SU-DHL-6 (cell line): ENCODE measurements around the gene CACNA2D1.

Source experiments
- H2AFZ ChIP-seq: fragments of 200-600 bp; sonication (generic); 2 replicates; pipeline ENCODE4 v1.6.1; 2014; ENCODE audit warnings: low read depth, mild to moderate bottlenecking, moderate library complexity, mixed read lengths, antibody characterized with exemption, low read length; ENCODE audit not compliant: severe bottlenecking
- H3F3A ChIP-seq: fragments of 200-600 bp; shearing (Covaris generic); 2 replicates; pipeline ENCODE4 v1.6.0; 2016; ENCODE audit warnings: antibody characterized with exemption, mild to moderate bottlenecking; ENCODE audit not compliant: insufficient read depth
- H3K27ac ChIP-seq: fragments of 200-600 bp; sonication (generic); 2 replicates; pipeline ENCODE4 v1.5.1; 2016; ENCODE audit warnings: low read depth, mild to moderate bottlenecking, low read length, moderate library complexity, mixed read lengths
- H3K27me3 ChIP-seq: fragments of 200-600 bp; sonication (generic), shearing (Covaris generic); 2 replicates; pipeline ENCODE4 v1.6.0; 2014; ENCODE audit warnings: mild to moderate bottlenecking, low read length
- H3K36me3 ChIP-seq: fragments of 200-600 bp; sonication (generic); 2 replicates; pipeline ENCODE4 v1.6.1; 2014; ENCODE audit warnings: mild to moderate bottlenecking, low read length, mixed read lengths
- H3K4me2 ChIP-seq: fragments of 300-600, 200-600 bp; shearing (Covaris generic), sonication (generic); 2 replicates; pipeline ENCODE4 v1.6.0; 2014; ENCODE audit warnings: low read length, low read depth, mild to moderate bottlenecking; ENCODE audit not compliant: poor library complexity, severe bottlenecking
- H3K4me3 ChIP-seq: fragments of 200-600 bp; sonication (generic); 2 replicates; pipeline ENCODE4 v1.5.1; 2014; ENCODE audit warnings: antibody characterized with exemption, low read length, mild to moderate bottlenecking, mixed read lengths; ENCODE audit not compliant: insufficient read depth, poor library complexity, severe bottlenecking
- H3K79me2 ChIP-seq: fragments of 200-600 bp; sonication (generic); 2 replicates; pipeline ENCODE4 v1.6.1; 2014; ENCODE audit warnings: mild to moderate bottlenecking, low read length, moderate library complexity; ENCODE audit not compliant: insufficient read depth
- H3K9ac ChIP-seq: fragments of 200-600 bp; sonication (generic); 2 replicates; pipeline ENCODE4 v1.7.0; 2014; ENCODE audit warnings: mild to moderate bottlenecking, low read length
- H3K9me2 ChIP-seq: fragments of 200-600 bp; sonication (generic); replicated peaks from 2 replicates; pipeline ENCODE4 v1.6.1; 2014; ENCODE audit warnings: low read length; ENCODE audit not compliant: insufficient read depth
- H3K9me3 ChIP-seq: fragments of 200-600 bp; sonication (generic); 2 replicates; pipeline ENCODE4 v1.6.1; 2014; ENCODE audit warnings: low read length, mixed read lengths; ENCODE audit not compliant: insufficient read depth
- H4K20me1 ChIP-seq: fragments of 200-600 bp; sonication (generic); 2 replicates; pipeline ENCODE4 v1.6.1; 2014; ENCODE audit warnings: low read depth, mild to moderate bottlenecking, antibody characterized with exemption, low read length, moderate library complexity, mixed read lengths
- EZH2phosphoT487 ChIP-seq: fragments of 200-600 bp; sonication (generic), shearing (Covaris generic); conservative IDR thresholded peaks from 2 replicates; pipeline ENCODE4 v1.6.1; 2018; ENCODE audit warnings: mild to moderate bottlenecking, antibody characterized with exemption, low read length, moderate library complexity, mixed read lengths
- TF ChIP-seq, protein P1 (sequence below): fragments of 200-600 bp; sonication (generic); IDR thresholded peaks from one replicate; pipeline ENCODE4 v1.5.1; 2017; ENCODE audit warnings: antibody characterized with exemption, mild to moderate bottlenecking, low read length, moderate library complexity; ENCODE audit not compliant: insufficient read depth, poor library complexity, severe bottlenecking

The CACNA2D1 gene

DNA sequence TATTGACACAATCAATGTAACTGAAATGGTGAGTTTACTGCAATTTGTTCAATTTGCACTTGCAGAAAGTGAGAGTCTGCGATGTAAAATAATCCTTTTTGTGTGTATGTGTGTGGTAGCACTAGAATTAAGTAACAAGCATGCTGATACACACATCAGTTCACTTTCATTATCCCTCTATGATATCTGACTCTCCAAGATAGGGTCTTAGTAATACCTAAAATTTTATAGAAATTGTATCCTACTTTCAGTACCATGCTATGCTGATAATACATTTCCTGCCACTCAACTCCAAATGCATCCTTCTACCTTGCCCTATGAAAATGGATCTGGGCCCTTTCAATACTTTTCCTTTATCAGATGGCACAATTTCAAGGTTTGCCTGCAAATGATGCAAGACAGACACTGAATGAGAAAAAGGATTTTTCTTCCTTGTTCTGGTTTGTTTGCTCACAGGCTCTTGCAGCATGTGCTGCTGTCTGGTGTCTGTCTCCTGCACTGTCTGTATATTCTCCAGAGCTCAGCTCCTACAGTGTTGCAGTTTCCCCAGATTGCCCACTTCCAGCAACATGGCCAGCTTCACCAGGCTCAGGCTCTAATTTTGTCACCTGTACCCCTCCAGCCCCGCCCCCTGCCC is 375.8 kb downstream of the CACNA2D1 start:
- no peaks in the 10 kb centered on the region for H3K27me3 ChIP-seq
- H3K9ac ChIP-seq, result no peak overlapping the region
- TF ChIP-seq, protein P1, sequence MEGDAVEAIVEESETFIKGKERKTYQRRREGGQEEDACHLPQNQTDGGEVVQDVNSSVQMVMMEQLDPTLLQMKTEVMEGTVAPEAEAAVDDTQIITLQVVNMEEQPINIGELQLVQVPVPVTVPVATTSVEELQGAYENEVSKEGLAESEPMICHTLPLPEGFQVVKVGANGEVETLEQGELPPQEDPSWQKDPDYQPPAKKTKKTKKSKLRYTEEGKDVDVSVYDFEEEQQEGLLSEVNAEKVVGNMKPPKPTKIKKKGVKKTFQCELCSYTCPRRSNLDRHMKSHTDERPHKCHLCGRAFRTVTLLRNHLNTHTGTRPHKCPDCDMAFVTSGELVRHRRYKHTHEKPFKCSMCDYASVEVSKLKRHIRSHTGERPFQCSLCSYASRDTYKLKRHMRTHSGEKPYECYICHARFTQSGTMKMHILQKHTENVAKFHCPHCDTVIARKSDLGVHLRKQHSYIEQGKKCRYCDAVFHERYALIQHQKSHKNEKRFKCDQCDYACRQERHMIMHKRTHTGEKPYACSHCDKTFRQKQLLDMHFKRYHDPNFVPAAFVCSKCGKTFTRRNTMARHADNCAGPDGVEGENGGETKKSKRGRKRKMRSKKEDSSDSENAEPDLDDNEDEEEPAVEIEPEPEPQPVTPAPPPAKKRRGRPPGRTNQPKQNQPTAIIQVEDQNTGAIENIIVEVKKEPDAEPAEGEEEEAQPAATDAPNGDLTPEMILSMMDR, result no peak
- no peak for TF ChIP-seq EZH2phosphoT487
- no peaks in the 10 kb centered on the region for H3F3A ChIP-seq
- no peaks in the 10 kb centered on the region for H3K36me3 ChIP-seq
- no peaks in the 10 kb centered on the region for H3K79me2 ChIP-seq
- no peak overlapping the region for H3K27ac ChIP-seq
- no peak overlapping the region for H2AFZ ChIP-seq
- no peak overlapping the region for H3K4me3 ChIP-seq
- H3K4me2 ChIP-seq, result no peak overlapping the region
- no peaks in the 10 kb centered on the region for H4K20me1 ChIP-seq
- no peaks in the 10 kb centered on the region for H3K9me3 ChIP-seq
- no peaks in the 10 kb centered on the region for H3K9me2 ChIP-seq

DNA sequence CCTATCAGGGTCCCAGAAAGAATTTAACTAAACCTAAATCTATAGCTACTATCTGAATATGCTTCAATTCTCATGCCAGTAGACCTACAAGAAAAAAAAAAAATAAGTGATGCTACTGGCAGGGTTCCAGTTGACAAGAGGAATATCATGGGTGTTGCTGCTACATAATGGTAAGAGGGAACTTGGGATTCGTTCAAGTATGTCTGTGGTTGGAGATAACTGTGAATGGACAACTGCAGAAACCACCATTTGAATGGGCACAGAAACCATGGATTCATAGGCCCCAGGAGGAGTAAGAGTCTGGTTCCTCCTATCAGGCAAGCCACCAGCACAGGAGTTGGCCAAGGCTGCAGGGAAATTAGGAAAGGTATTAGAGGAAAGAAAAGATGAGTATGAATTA is 386.1 kb downstream of the CACNA2D1 start:
- Histone ChIP-seq H3K9me2 (no peaks in the 10 kb centered on the region), H3K9me3 (no peaks in the 10 kb centered on the region), H3K79me2 (no peaks in the 10 kb centered on the region), H3K36me3 (no peaks in the 10 kb centered on the region), H3K27ac (no peak overlapping the region), H3F3A (no peaks in the 10 kb centered on the region), H3K27me3 (no peaks in the 10 kb centered on the region), H3K4me2 (no peak overlapping the region), H3K4me3 (no peak overlapping the region), H3K9ac (no peak overlapping the region), H2AFZ (no peak overlapping the region), H4K20me1 (no peaks in the 10 kb centered on the region)
- TF ChIP-seq, protein P1, result no peak
- no peak for TF ChIP-seq EZH2phosphoT487

DNA sequence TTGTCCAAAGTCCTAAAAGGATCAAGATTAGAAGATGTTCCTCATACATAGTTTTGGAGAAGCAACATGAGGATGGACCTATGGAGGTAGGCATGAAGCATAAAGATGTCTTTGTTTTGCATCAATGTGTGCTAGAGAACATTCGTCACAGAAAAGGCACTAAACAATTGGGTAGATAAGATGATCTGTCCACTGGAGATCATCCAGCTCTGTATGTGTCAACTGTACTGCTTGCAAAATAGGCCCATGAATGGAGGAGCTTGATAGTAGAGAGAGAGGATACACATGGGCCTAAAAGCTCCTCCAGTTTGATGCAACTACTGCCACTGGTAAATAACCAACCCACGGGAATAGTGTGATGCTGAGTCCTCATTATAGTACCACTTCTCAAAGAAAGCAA is 387.3 kb downstream of the CACNA2D1 start:
- Histone ChIP-seq H3K79me2 (no peaks in the 10 kb centered on the region), H3K27me3 (no peaks in the 10 kb centered on the region), H3K4me3 (no peak overlapping the region), H3K9me3 (no peaks in the 10 kb centered on the region), H3K9ac (no peak overlapping the region), H4K20me1 (no peaks in the 10 kb centered on the region), H3F3A (no peaks in the 10 kb centered on the region), H3K27ac (no peak overlapping the region), H3K9me2 (no peaks in the 10 kb centered on the region), H2AFZ (no peak overlapping the region), H3K36me3 (no peaks in the 10 kb centered on the region), H3K4me2 (no peak overlapping the region)
- TF ChIP-seq, protein P1, result no peak
- TF ChIP-seq EZH2phosphoT487, result no peak

DNA sequence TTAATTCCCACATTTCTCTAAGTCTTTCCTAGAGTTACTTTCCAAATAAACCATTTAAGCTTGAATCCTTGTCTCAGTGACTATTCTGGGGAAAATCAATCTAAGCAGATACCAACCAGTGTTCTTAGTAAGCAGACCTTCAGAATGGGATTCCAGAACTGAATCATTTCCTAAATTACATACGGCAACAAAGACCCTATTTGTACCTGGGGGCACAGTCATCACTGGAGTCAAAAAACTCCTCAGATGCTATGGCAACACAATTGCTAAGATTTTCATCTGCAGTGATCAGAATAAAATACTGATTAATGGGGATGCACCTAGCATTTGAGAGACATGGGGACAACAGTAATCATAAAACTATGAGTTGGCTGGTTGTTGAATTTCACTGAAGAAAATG is 389.0 kb downstream of the CACNA2D1 start:
- no peaks in the 10 kb centered on the region for H3K79me2 ChIP-seq
- H4K20me1 ChIP-seq, result no peaks in the 10 kb centered on the region
- H3K27ac ChIP-seq, result no peak overlapping the region
- no peaks in the 10 kb centered on the region for H3K9me3 ChIP-seq
- no peak overlapping the region for H3K4me3 ChIP-seq
- H3K27me3 ChIP-seq, result no peaks in the 10 kb centered on the region
- H2AFZ ChIP-seq, result no peak overlapping the region
- H3K4me2 ChIP-seq, result no peak overlapping the region
- TF ChIP-seq, protein P1, result no peak
- no peak for TF ChIP-seq EZH2phosphoT487
- no peaks in the 10 kb centered on the region for H3F3A ChIP-seq
- H3K9ac ChIP-seq, result no peak overlapping the region
- H3K36me3 ChIP-seq, result no peaks in the 10 kb centered on the region
- H3K9me2 ChIP-seq, result no peaks in the 10 kb centered on the region
